Left ventricle myocardium inferior (tissue), 1 donor: ENCODE results near the gene PWWP2B. TPM values are rescaled to one million over a fixed set of nuclear protein-coding genes. Genes with fewer than 3 reads are reported as not detected.
"Not testable (repeated sequence)": the region's sequence is repeated elsewhere in the genome, so short reads cannot be mapped to it uniquely, and the experiment has no call there.

Source experiments
- DNase-seq: peaks from one replicate; pipeline ENCODE4 v3.0.0-alpha.2; 2020
- H3K27ac ChIP-seq: fragments of 200-600 bp; replicated peaks from 2 replicates; pipeline ENCODE4 v1.8.0; 2021
- H3K27me3 ChIP-seq: fragments of 200-600 bp; 2 replicates; pipeline ENCODE4 v1.8.0; 2021; ENCODE audit warnings: low read depth
- H3K36me3 ChIP-seq: fragments of 200-600 bp; 2 replicates; pipeline ENCODE4 v1.8.0; 2021
- H3K4me1 ChIP-seq: fragments of 200-600 bp; 2 replicates; pipeline ENCODE4 v1.8.0; 2021
- H3K4me3 ChIP-seq: fragments of 200-600 bp; 2 replicates; pipeline ENCODE4 v1.8.0; 2021; ENCODE audit warnings: mild to moderate bottlenecking, moderate library complexity
- H3K9me3 ChIP-seq: fragments of 200-600 bp; replicated peaks from 2 replicates; pipeline ENCODE4 v1.8.0; 2021
- CTCF ChIP-seq: fragments of 200-600 bp; IDR thresholded peaks from 2 replicates; pipeline ENCODE4 v1.8.0; 2021; ENCODE audit warnings: antibody characterized with exemption, mild to moderate bottlenecking, borderline replicate concordance
- intact Hi-C: fragments of 100-400 bp; cut with micrococcal nuclease; formaldehyde crosslinking; loops from one replicate; pipeline ENCODE4 v1.11.0; 2022
- total RNA-seq: library from RNA; stranded (reverse); fragmentation: NEBNext Ultra II Directional; extraction: Animal tissue kit (Norgen Biotek cat#: 25700); gene quantifications from one replicate; pipeline ENCODE4 v1.2.1, GENCODE V29; 2021
- donor health status: DM: no; HTN: yes; CAD: no; lungs with severe emphysema.

Gene PWWP2B
- total RNA-seq, 1 donor from 2014 or later: 17.2 TPM

GRCh38 chr10:132350946-132351345 is 46.1 kb upstream of the PWWP2B start:
- intact Hi-C loops: no loop called here
- Histone ChIP-seq H3K4me1 (no peaks in the 10 kb centered on the region), H3K27ac (no peak overlapping the region), H3K4me3 (no peak overlapping the region), H3K9me3 (no peaks in the 10 kb centered on the region), H3K27me3 (no peaks in the 10 kb centered on the region), H3K36me3 (peaks cover 13% of the 10 kb centered on the region)
- TF ChIP-seq CTCF: no peak
- DNase-seq: no peak

GRCh38 chr10:132351611-132352010 is 45.4 kb upstream of the PWWP2B start:
- no peak for TF ChIP-seq CTCF
- Histone ChIP-seq H3K4me3 (no peak overlapping the region), H3K27me3 (no peaks in the 10 kb centered on the region), H3K27ac (no peak overlapping the region), H3K9me3 (no peaks in the 10 kb centered on the region), H3K4me1 (no peaks in the 10 kb centered on the region), H3K36me3 (peaks cover 13% of the 10 kb centered on the region)
- DNase-seq: no peak
- intact Hi-C loops: no loop called here

- intact Hi-C loops, H3K4me3 ChIP-seq, H3K4me1 ChIP-seq, H3K27me3 ChIP-seq, H3K9me3 ChIP-seq, H3K27ac ChIP-seq: not testable (repeated sequence)
- peak; percentile 79 for TF ChIP-seq CTCF
- H3K36me3 ChIP-seq: peaks cover 13% of the 10 kb centered on the region
- peak; percentile 73 for DNase-seq
Measured at GRCh38 chr10:132352462-132353308, 44.3 kb upstream of the PWWP2B start.

- no peak overlapping the region for H3K4me3 ChIP-seq
- no peaks in the 10 kb centered on the region for H3K9me3 ChIP-seq
- intact Hi-C loops: no loop called here
- DNase-seq: no peak
- no peaks in the 10 kb centered on the region for H3K27me3 ChIP-seq
- H3K27ac ChIP-seq: no peak overlapping the region
- H3K36me3 ChIP-seq: peaks cover 8% of the 10 kb centered on the region
- no peak for TF ChIP-seq CTCF
- no peaks in the 10 kb centered on the region for H3K4me1 ChIP-seq
Measured at GRCh38 chr10:132353456-132354355, 43.3 kb upstream of the PWWP2B start.

GRCh38 chr10:132354356-132355094 is 42.5 kb upstream of the PWWP2B start:
- Histone ChIP-seq H3K9me3 (no peaks in the 10 kb centered on the region), H3K36me3 (peaks cover 8% of the 10 kb centered on the region), H3K4me3 (no peak overlapping the region), H3K4me1 (peaks cover 4% of the 10 kb centered on the region), H3K27me3 (no peaks in the 10 kb centered on the region), H3K27ac (no peak overlapping the region)
- TF ChIP-seq CTCF: no peak
- intact Hi-C loops: loop anchor here (5.0 kb wide), 1 partner anchor 132 kb away; no protein-coding TSS in a partner anchor
- DNase-seq: no peak
